ENCODE results near the gene MTHFSD. TPM values are rescaled to one million over a fixed set of nuclear protein-coding genes. Genes with fewer than 3 reads are reported as not detected.
A peak's percentile ranks its signal among the peaks of the same experiment; 100 is the strongest.

MTHFSD gene
- total and polyA plus RNA-seq, 7 donors: 5.5 to 18.8 (median 10.9) TPM

DNA sequence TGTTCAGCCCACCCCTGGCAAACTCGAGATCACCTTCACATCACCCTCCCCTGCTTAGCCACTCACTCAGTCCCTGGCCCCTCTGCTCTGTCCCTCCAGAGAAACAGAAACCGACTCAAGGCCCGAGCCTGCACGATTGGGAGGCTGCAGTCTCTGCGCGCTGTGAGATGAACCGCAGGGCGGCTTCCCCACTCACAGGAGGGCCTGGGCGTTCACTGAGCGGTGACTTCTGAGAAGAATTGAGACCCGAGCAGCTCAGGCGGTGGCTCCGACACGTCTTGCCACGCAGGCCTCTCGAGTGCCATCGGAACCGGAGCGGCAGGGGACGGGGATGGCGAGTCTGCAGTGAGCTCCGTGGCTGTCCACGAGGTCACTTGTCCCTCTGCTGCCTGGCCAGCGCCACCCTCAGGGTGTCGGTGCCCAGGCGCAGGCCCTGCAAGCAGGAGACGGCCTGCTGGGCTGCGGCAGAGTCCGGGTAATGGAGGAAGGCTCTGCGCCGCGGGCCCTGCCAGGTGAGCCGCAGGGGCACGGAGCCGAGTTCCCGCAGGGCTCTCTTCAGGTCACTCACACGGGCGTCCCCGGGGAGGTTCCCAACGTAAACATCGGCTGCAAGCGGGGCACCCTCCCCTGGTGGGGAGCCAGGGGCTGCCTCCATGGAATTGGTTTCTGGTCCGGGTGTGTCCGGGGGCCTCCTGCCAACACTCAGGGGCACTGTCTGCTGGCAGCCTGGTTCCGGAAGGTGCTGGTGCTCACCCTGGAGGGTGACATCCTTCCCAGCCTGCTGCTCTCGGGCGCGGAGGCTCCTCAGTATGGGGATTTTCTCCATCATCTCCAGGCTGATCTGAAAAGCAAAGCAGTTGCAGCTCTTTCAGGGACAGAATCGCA is 23.2 kb downstream of the MTHFSD start:
- Histone ChIP-seq H3K4me1 (peaks cover 0 to 15% (median 14%) of the 10 kb centered on the region in 4 donors), H3K27me3 (no peaks in the 10 kb centered on the region), H3K9me3 (no peaks in the 10 kb centered on the region), H3K4me3 (no peak overlapping the region), H3K36me3 (peaks cover 0 to 26% (median 4%) of the 10 kb centered on the region in 4 donors), H3K27ac (peak overlapping the region; percentile 54 to 62 (median 60))
- intact Hi-C loops (cut with DNase I): no loop called here
- peak; percentile 66 for DNase-seq
- 93% methylated on average over 49 of the region's 49 CpGs for WGBS, 2 donors
- TF ChIP-seq POLR2A (IDR thresholded peaks at IDR 0.05): no peak
- TF ChIP-seq EP300 (IDR thresholded peaks at IDR 0.05): no peak
- no peak for TF ChIP-seq POLR2AphosphoS5 (IDR thresholded peaks at IDR 0.05)
- TF ChIP-seq, protein P1, sequence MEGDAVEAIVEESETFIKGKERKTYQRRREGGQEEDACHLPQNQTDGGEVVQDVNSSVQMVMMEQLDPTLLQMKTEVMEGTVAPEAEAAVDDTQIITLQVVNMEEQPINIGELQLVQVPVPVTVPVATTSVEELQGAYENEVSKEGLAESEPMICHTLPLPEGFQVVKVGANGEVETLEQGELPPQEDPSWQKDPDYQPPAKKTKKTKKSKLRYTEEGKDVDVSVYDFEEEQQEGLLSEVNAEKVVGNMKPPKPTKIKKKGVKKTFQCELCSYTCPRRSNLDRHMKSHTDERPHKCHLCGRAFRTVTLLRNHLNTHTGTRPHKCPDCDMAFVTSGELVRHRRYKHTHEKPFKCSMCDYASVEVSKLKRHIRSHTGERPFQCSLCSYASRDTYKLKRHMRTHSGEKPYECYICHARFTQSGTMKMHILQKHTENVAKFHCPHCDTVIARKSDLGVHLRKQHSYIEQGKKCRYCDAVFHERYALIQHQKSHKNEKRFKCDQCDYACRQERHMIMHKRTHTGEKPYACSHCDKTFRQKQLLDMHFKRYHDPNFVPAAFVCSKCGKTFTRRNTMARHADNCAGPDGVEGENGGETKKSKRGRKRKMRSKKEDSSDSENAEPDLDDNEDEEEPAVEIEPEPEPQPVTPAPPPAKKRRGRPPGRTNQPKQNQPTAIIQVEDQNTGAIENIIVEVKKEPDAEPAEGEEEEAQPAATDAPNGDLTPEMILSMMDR (IDR thresholded peaks at IDR 0.05): no peak

DNA sequence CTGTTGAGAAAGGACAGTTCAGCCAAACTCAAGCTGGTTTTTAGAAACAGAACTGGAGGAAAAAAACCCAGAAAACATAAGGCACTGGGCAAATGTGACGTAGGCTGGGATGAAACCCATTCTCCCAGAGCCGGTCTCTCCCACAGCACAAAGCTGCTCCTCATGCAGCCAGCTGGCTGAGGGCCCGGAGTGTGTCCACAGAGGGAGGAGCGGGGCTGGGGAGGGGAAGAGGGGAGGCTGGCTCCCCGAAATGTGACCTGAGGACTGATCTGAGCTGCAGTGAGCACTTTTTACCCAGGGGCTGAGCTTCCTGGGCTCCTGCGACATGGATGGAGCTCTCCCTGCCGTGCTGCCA is 23.9 kb downstream of the MTHFSD start:
- peak; percentile 93 for DNase-seq
- peaks cover 0 to 20% (median 4%) of the 10 kb centered on the region in 4 donors for H3K36me3 ChIP-seq
- H3K4me1 ChIP-seq: peaks cover 0 to 15% (median 14%) of the 10 kb centered on the region in 4 donors
- H3K27ac ChIP-seq: peak overlapping the region; percentile 54 to 62 (median 60)
- H3K27me3 ChIP-seq: no peaks in the 10 kb centered on the region
- peak in 2 of 4 donors; percentile 6 to 39 for TF ChIP-seq POLR2AphosphoS5 (IDR thresholded peaks at IDR 0.05)
- TF ChIP-seq, protein P1 (IDR thresholded peaks at IDR 0.05): no peak
- H3K4me3 ChIP-seq: no peak overlapping the region
- WGBS, 2 donors: 81 to 83% methylated on average over 7 of the region's 7 CpGs
- no peaks in the 10 kb centered on the region for H3K9me3 ChIP-seq
- intact Hi-C loops (cut with DNase I): no loop called here

- Histone ChIP-seq H3K4me3 (no peak overlapping the region), H3K36me3 (peaks cover 0 to 15% (median 4%) of the 10 kb centered on the region in 4 donors), H3K27ac (peak overlapping the region; percentile 54 to 62 (median 60)), H3K9me3 (no peaks in the 10 kb centered on the region), H3K27me3 (no peaks in the 10 kb centered on the region), H3K4me1 (peaks cover 0 to 15% (median 14%) of the 10 kb centered on the region in 4 donors)
- peak; percentile 66 for DNase-seq
- 82 to 84% methylated on average over 31 of the region's 31 CpGs for WGBS, 2 donors
- TF ChIP-seq EP300 (IDR thresholded peaks at IDR 0.05): no peak
- TF ChIP-seq, protein P1 (IDR thresholded peaks at IDR 0.05): no peak
- no peak for TF ChIP-seq POLR2A (IDR thresholded peaks at IDR 0.05)
- TF ChIP-seq POLR2AphosphoS5 (IDR thresholded peaks at IDR 0.05): no peak
- intact Hi-C loops (cut with DNase I): no loop called here
These were observed 24.5 kb downstream of the MTHFSD start for GRCh38 chr16:86530251-86531190.

DNA sequence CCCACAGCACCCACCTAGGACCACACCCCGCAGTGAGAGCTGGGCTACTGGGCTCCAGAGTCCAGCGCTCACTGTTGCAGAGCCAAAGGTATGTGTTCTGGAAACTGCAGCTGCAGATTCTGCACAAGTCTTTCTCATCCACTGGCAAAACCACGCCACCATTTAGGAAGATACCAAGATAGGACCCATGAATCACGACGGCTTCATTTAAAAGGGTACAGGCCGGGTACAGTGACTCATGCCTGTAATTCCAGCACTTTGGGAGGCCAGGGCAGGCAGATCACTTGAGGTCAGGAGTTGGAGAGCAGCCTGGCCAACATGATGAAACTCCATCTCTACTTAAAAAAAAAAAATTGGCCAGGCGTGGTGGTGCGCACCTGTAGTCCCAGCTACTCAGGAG is 25.9 kb downstream of the MTHFSD start:
- Histone ChIP-seq H3K4me3 (no peak overlapping the region), H3K27me3 (no peaks in the 10 kb centered on the region), H3K9me3 (no peaks in the 10 kb centered on the region), H3K36me3 (peaks cover 0 to 15% (median 4%) of the 10 kb centered on the region in 4 donors), H3K27ac (no peak overlapping the region), H3K4me1 (peaks cover 0 to 15% (median 14%) of the 10 kb centered on the region in 4 donors)
- DNase-seq: peak; percentile 36
- 81 to 88% methylated on average over 8 of the region's 8 CpGs for WGBS, 2 donors
- intact Hi-C loops (cut with DNase I): no loop called here
- TF ChIP-seq, protein P1 (IDR thresholded peaks at IDR 0.05): no peak
- TF ChIP-seq POLR2A (IDR thresholded peaks at IDR 0.05) (no peak), POLR2AphosphoS5 (IDR thresholded peaks at IDR 0.05) (no peak), EP300 (IDR thresholded peaks at IDR 0.05) (no peak)
